ENCODE measurements around the gene PTBP3. TPM values are rescaled to one million over a fixed set of nuclear protein-coding genes. Genes with fewer than 3 reads are reported as not detected.

PTBP3 gene
- total RNA-seq: 10 to 100 TPM in 3 of 4 donors, 1 to 10 TPM in 1; 9.9 to 54.7 (median 18.7) TPM

GRCh38 chr9:112332977-112333638 is at the start of gene PTBP3:
Gene PTBP3, minus strand, starts transcription at chr9:112333619. Its CDS starts 35,754 bp downstream, at chr9:112297865.
- TF ChIP-seq POLR2A (IDR thresholded peaks at IDR 0.05) (peak; percentile 70 to 81), CTCF (IDR thresholded peaks at IDR 0.05 in 4 of 5, conservative IDR thresholded peaks at IDR 0.05 in 1 of 5) (peak in 2 of 5 experiments; percentile 2 to 5)
- peak; percentile 71 to 77 for DNase-seq
- peak within 1 kb of the TSS; percentile 84 to 99 (median 97) for H3K27ac ChIP-seq
- no peaks in the 10 kb centered on the region for H3K36me3 ChIP-seq
- no peaks in the 10 kb centered on the region for H3K27me3 ChIP-seq
- intact Hi-C loops (cut with DNase I; ENCODE audit: low total_unique reads): loop anchor here (1.0 to 10.0 kb wide), 6 partner anchors 46 to 698 kb away; partner anchors contain the start of genes DNAJC25, INIP, SUSD1 and UGCG
- H3K9me3 ChIP-seq: no peaks in the 10 kb centered on the region
- peak within 1 kb of the TSS; percentile 67 to 96 (median 88) for H3K4me3 ChIP-seq
- H3K4me1 ChIP-seq: peaks cover 11 to 18% of the 10 kb centered on the region in 2 donors
- in situ Hi-C loops (cut with MboI; ENCODE audit: low sequenced_read_pairs in 4 of 4): no loop called here
- peak; percentile 65 to 78 for ATAC-seq

- in situ Hi-C loops (cut with MboI; ENCODE audit: low sequenced_read_pairs in 4 of 4) (no loop called here), intact Hi-C loops (cut with DNase I; ENCODE audit: low total_unique reads) (loop anchor here (5.0 kb wide), 3 partner anchors 40 to 900 kb away; partner anchors contain the start of genes DNAJC25 and ECPAS)
- peak overlapping the region in 3 of 4 donors; percentile 93 to 99 (median 98) for H3K27ac ChIP-seq
- H3K9me3 ChIP-seq: no peaks in the 10 kb centered on the region
- no peak for ATAC-seq
- DNase-seq: no peak
- no peak for TF ChIP-seq CTCF (IDR thresholded peaks at IDR 0.05 in 4 of 5, conservative IDR thresholded peaks at IDR 0.05 in 1 of 5)
- TF ChIP-seq POLR2A (IDR thresholded peaks at IDR 0.05): no peak
- no peaks in the 10 kb centered on the region for H3K27me3 ChIP-seq
- H3K4me1 ChIP-seq: peaks cover 37 to 46% of the 10 kb centered on the region in 2 donors
- no peak overlapping the region for H3K4me3 ChIP-seq
- no peaks in the 10 kb centered on the region for H3K36me3 ChIP-seq
These were observed 49.3 kb upstream of the PTBP3 start for GRCh38 chr9:112382501-112383364.

GRCh38 chr9:112382066-112382465 is 48.6 kb upstream of the PTBP3 start:
- H3K27ac ChIP-seq: peak overlapping the region; percentile 93 to 99 (median 97)
- H3K4me1 ChIP-seq: peaks cover 43 to 52% of the 10 kb centered on the region in 2 donors
- no peaks in the 10 kb centered on the region for H3K27me3 ChIP-seq
- intact Hi-C loops (cut with DNase I; ENCODE audit: low total_unique reads): loop anchor here (5.0 kb wide), 3 partner anchors 40 to 900 kb away; partner anchors contain the start of genes DNAJC25 and ECPAS
- DNase-seq: no peak
- no peak for ATAC-seq
- TF ChIP-seq CTCF (IDR thresholded peaks at IDR 0.05 in 4 of 5, conservative IDR thresholded peaks at IDR 0.05 in 1 of 5) (no peak), POLR2A (IDR thresholded peaks at IDR 0.05) (no peak)
- H3K4me3 ChIP-seq: no peak overlapping the region
- no peaks in the 10 kb centered on the region for H3K36me3 ChIP-seq
- in situ Hi-C loops (cut with MboI; ENCODE audit: low sequenced_read_pairs in 4 of 4): no loop called here
- H3K9me3 ChIP-seq: no peaks in the 10 kb centered on the region

GRCh38 chr9:112380825-112381221 is 47.4 kb upstream of the PTBP3 start:
- peak; percentile 27 to 44 for TF ChIP-seq POLR2A (IDR thresholded peaks at IDR 0.05)
- no peak for TF ChIP-seq CTCF (IDR thresholded peaks at IDR 0.05 in 4 of 5, conservative IDR thresholded peaks at IDR 0.05 in 1 of 5)
- H3K36me3 ChIP-seq: no peaks in the 10 kb centered on the region
- H3K4me3 ChIP-seq: peak overlapping the region; percentile 89 to 99 (median 93)
- no peaks in the 10 kb centered on the region for H3K9me3 ChIP-seq
- intact Hi-C loops (cut with DNase I; ENCODE audit: low total_unique reads) (loop anchor here (2.0 to 5.0 kb wide), 4 partner anchors 41 to 899 kb away; partner anchors contain the start of genes DNAJC25, ECPAS and INIP), in situ Hi-C loops (cut with MboI; ENCODE audit: low sequenced_read_pairs in 4 of 4) (no loop called here)
- peaks cover 51 to 55% of the 10 kb centered on the region in 2 donors for H3K4me1 ChIP-seq
- H3K27me3 ChIP-seq: no peaks in the 10 kb centered on the region
- H3K27ac ChIP-seq: peak overlapping the region; percentile 93 to 99 (median 97)
- ATAC-seq (peak; percentile 56 to 58), DNase-seq (peak; percentile 25 to 53)

Measured in gastrocnemius medialis (tissue), 4 donors.